HL-60/S4 treated with retinoic acid at 250 ng/mL for 4 days and 3 days (cell line): ENCODE results near the gene EBF3.

ENCODE experiments used
- in situ Hi-C: fragments of 300-500 bp; cut with MboI; formaldehyde crosslinking; loops from 2 replicates; pipeline ENCODE4 v1.7.0; 2022; ENCODE audit warnings: low sequenced_read_pairs

EBF3 gene

GRCh38 chr10:129963641-129964501, at the start of gene EBF3:
EBF3 (minus strand) TSS chr10:129964274; CDS start chr10:129963768, 506 bp downstream.
- in situ Hi-C loops = no loop called here

- in situ Hi-C loops = no loop called here
These were observed 49.5 kb upstream of the EBF3 start for GRCh38 chr10:130013335-130014262.

- in situ Hi-C loops = no loop called here
These were observed 48.1 kb upstream of the EBF3 start for GRCh38 chr10:130012129-130012528.

GRCh38 chr10:130010653-130011052, 46.6 kb upstream of the EBF3 start:
- in situ Hi-C loops = no loop called here

- in situ Hi-C loops = no loop called here
These were observed 45.2 kb upstream of the EBF3 start for GRCh38 chr10:130009228-130009627.

GRCh38 chr10:130003787-130004613, 39.9 kb upstream of the EBF3 start:
- in situ Hi-C loops = no loop called here

- in situ Hi-C loops = no loop called here
These were observed 39.1 kb upstream of the EBF3 start for GRCh38 chr10:130003166-130003565.

GRCh38 chr10:130002606-130003005, 38.5 kb upstream of the EBF3 start:
- in situ Hi-C loops = no loop called here

- in situ Hi-C loops = no loop called here
These were observed 36.8 kb upstream of the EBF3 start for GRCh38 chr10:130000918-130001317.

GRCh38 chr10:129999140-129999539, 35.1 kb upstream of the EBF3 start:
- in situ Hi-C loops = loop anchor here (25.0 kb wide), 1 partner anchor 962 kb away; no protein-coding TSS in a partner anchor

- in situ Hi-C loops = loop anchor here (25.0 kb wide), 1 partner anchor 956 kb away; no protein-coding TSS in a partner anchor
These were observed 29.5 kb upstream of the EBF3 start for GRCh38 chr10:129993621-129994020.

GRCh38 chr10:129992356-129992755, 28.3 kb upstream of the EBF3 start:
- in situ Hi-C loops = loop anchor here (25.0 kb wide), 1 partner anchor 955 kb away; no protein-coding TSS in a partner anchor

GRCh38 chr10:129982825-129983224, 18.8 kb upstream of the EBF3 start:
- in situ Hi-C loops = loop anchor here (25.0 kb wide), 1 partner anchor 946 kb away; no protein-coding TSS in a partner anchor

- in situ Hi-C loops = loop anchor here (25.0 kb wide), 1 partner anchor 942 kb away; no protein-coding TSS in a partner anchor
These were observed 14.9 kb upstream of the EBF3 start for GRCh38 chr10:129978980-129979379.

- in situ Hi-C loops = loop anchor here (25.0 kb wide), 1 partner anchor 941 kb away; no protein-coding TSS in a partner anchor
These were observed 14.2 kb upstream of the EBF3 start for GRCh38 chr10:129978322-129978721.

- in situ Hi-C loops = loop anchor here (25.0 kb wide), 1 partner anchor 940 kb away; no protein-coding TSS in a partner anchor
These were observed 13.7 kb upstream of the EBF3 start for GRCh38 chr10:129977794-129978193.

- in situ Hi-C loops = no loop called here
These were observed 9.6 kb upstream of the EBF3 start for GRCh38 chr10:129973674-129974059.

GRCh38 chr10:129972966-129973673, 9.0 kb upstream of the EBF3 start:
- in situ Hi-C loops = no loop called here

GRCh38 chr10:129972145-129972965, 8.3 kb upstream of the EBF3 start:
- in situ Hi-C loops = no loop called here
